SK-N-SH treated with all-trans-retinoic acid at 6 μM for 48 hours (cell line): ENCODE results near the gene GPR152.

ENCODE experiments used
- ATAC-seq: fragments of 200-7000 bp; cut with Tn5 transposase; 3 replicates; pipeline ENCODE4 v1.9.1; 2020; ENCODE audit warnings: mild to moderate bottlenecking, moderate library complexity
- ARNTL ChIP-seq: fragments of 450-650 bp; formaldehyde crosslinking; IDR thresholded peaks from 2 replicates; pipeline ENCODE4 v1.5.0; 2020; ENCODE audit warnings: low read depth, mild to moderate bottlenecking, moderate library complexity, borderline replicate concordance
- BACH2 ChIP-seq: fragments of 250-450 bp; sonication (Bioruptor Pico); IDR thresholded peaks from 2 replicates; pipeline ENCODE4 v1.9.0; 2021; ENCODE audit warnings: mild to moderate bottlenecking, borderline replicate concordance
- CSDC2 ChIP-seq: fragments of 250-450 bp; sonication (Bioruptor Pico); IDR thresholded peaks from 2 replicates; pipeline ENCODE4 v1.5.0; 2020; ENCODE audit warnings: mild to moderate bottlenecking, moderate library complexity
- ESRRG ChIP-seq: fragments of 250-450 bp; sonication (Bioruptor Pico); IDR thresholded peaks from 2 replicates; pipeline ENCODE4 v1.6.1; 2021; ENCODE audit warnings: mild to moderate bottlenecking
- ISL1 ChIP-seq: fragments of 250-450 bp; sonication (Bioruptor Pico); IDR thresholded peaks from 2 replicates; pipeline ENCODE4 v2.1.2; 2022; ENCODE audit warnings: mild to moderate bottlenecking, moderate library complexity
- OSR1 ChIP-seq: fragments of 250-450 bp; sonication (Bioruptor Pico); IDR thresholded peaks from 2 replicates; pipeline ENCODE4 v1.8.0; 2022; ENCODE audit warnings: moderate library complexity, mild to moderate bottlenecking, inconsistent platforms
- PPARA ChIP-seq: fragments of 250-450 bp; sonication (Bioruptor Pico); IDR thresholded peaks from 2 replicates; pipeline ENCODE4 v1.5.0; 2020; ENCODE audit warnings: mild to moderate bottlenecking, borderline replicate concordance
- RARB ChIP-seq: fragments of 250-450 bp; sonication (Bioruptor Pico); IDR thresholded peaks from 2 replicates; pipeline ENCODE4 v1.8.0; 2021; ENCODE audit warnings: mild to moderate bottlenecking, moderate library complexity
- SNAI2 ChIP-seq: fragments of 250-450 bp; sonication (Bioruptor Pico); IDR thresholded peaks from 2 replicates; pipeline ENCODE4 v1.5.0; 2020; ENCODE audit warnings: mild to moderate bottlenecking, moderate library complexity
- TCF4 ChIP-seq: fragments of 250-450 bp; sonication (Bioruptor Pico); IDR thresholded peaks from 2 replicates; pipeline ENCODE4 v1.8.0; 2021; ENCODE audit warnings: mild to moderate bottlenecking, moderate library complexity, borderline replicate concordance
- TOX ChIP-seq: fragments of 250-450 bp; sonication (Bioruptor Pico); IDR thresholded peaks from 2 replicates; pipeline ENCODE4 v1.8.0; 2021; ENCODE audit warnings: mild to moderate bottlenecking, moderate library complexity, borderline replicate concordance
- ZC3H10 ChIP-seq: fragments of 250-450 bp; sonication (Bioruptor Pico); IDR thresholded peaks from 2 replicates; pipeline ENCODE4 v1.5.1; 2021; ENCODE audit warnings: mild to moderate bottlenecking, moderate library complexity
- ZFP3 ChIP-seq: fragments of 250-450 bp; sonication (Bioruptor Pico); IDR thresholded peaks from 2 replicates; pipeline ENCODE4 v1.5.0; 2020; ENCODE audit warnings: mild to moderate bottlenecking, moderate library complexity
- ZFP30 ChIP-seq: fragments of 450-650 bp; formaldehyde crosslinking; IDR thresholded peaks from 2 replicates; pipeline ENCODE4 v1.5.0; 2022; ENCODE audit warnings: mild to moderate bottlenecking, moderate library complexity
- ZNF565 ChIP-seq: fragments of 450-650 bp; formaldehyde crosslinking; conservative IDR thresholded peaks from 2 replicates; pipeline ENCODE4 v1.5.0; 2020; ENCODE audit warnings: low read depth, mild to moderate bottlenecking, moderate library complexity
- ZNF70 ChIP-seq: fragments of 450-650 bp; formaldehyde crosslinking; IDR thresholded peaks from 2 replicates; pipeline ENCODE4 v1.5.0; 2020; ENCODE audit warnings: mild to moderate bottlenecking, moderate library complexity
- ZNF8 ChIP-seq: fragments of 450-650 bp; formaldehyde crosslinking; IDR thresholded peaks from 2 replicates; pipeline ENCODE4 v1.5.0; 2020; ENCODE audit warnings: mild to moderate bottlenecking, moderate library complexity
- TF ChIP-seq, protein P1 (sequence below): fragments of 250-450 bp; sonication (Bioruptor Pico); IDR thresholded peaks from 2 replicates; pipeline ENCODE4 v1.5.1; 2020; ENCODE audit warnings: low read depth, mild to moderate bottlenecking, moderate library complexity
- TF ChIP-seq, protein P2 (sequence below): fragments of 250-450 bp; sonication (Bioruptor Pico); IDR thresholded peaks from 2 replicates; pipeline ENCODE4 v1.8.0; 2020; ENCODE audit warnings: mild to moderate bottlenecking, moderate library complexity, borderline replicate concordance
- TF ChIP-seq, protein P3 (sequence below): fragments of 250-450 bp; sonication (Bioruptor Pico); IDR thresholded peaks from 2 replicates; pipeline ENCODE4 v1.5.1; 2021; ENCODE audit warnings: mild to moderate bottlenecking, moderate library complexity
- TF ChIP-seq, protein P4 (sequence below): fragments of 250-450 bp; sonication (Bioruptor Pico); IDR thresholded peaks from 2 replicates; pipeline ENCODE4 v1.5.0; 2020; ENCODE audit warnings: mild to moderate bottlenecking, moderate library complexity

Gene GPR152

DNA sequence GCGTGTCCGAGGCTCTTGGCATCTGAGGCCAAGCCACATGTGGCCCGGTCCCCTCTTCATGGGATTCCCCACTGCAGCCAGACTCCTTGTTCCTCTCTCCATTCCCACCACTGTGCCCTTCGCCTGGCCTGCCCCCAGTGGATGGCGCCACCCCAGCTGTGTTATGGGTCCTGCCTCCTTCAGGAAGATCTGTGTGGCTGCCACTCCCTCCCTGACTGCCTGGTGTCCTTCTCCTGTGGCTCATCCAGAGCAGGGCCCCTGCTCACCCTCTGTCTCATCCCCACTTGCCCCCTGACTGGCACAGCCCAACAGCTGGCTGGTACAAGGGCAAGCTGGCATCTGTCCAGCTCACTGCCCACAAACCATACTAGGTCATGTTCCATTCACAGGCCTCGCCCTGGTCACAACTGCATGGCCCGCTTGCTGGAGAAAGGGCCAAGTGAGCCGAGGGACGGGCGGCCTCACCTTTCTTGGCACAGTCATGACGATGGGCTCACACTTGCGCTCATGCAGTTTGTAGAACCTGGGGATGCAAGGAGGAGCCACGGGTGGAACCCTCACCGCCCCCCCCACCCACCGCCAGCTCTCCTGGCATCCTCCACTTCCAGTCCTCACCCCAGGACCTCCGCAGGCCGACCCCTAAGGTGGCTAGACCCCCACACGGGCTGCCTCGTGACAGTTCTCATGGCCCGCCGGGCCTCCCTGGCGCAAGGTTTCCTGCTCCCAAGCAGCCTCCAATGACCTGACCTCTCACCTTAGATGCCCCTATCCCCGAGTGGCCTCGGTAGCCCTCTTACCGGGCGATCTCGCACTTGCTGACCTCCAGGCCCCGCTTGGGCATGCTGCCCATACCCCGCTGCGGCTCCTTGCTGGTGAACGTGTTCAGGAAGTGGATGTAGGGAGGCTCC lies 13.0 kb downstream of the GPR152 start:
- TF ChIP-seq SNAI2 (CRISPR knock-in tag) (no peak), OSR1 (CRISPR knock-in tag) (no peak), ZNF8 (CRISPR knock-in tag) (no peak), PPARA (CRISPR knock-in tag) (no peak), RARB (no peak), ARNTL (CRISPR knock-in tag) (no peak), ISL1 (CRISPR knock-in tag) (no peak), ESRRG (CRISPR knock-in tag) (no peak), BACH2 (CRISPR knock-in tag) (no peak), ZFP3 (no peak), ZNF70 (CRISPR knock-in tag) (no peak), ZNF565 (CRISPR knock-in tag) (no peak), TCF4 (no peak)
- TF ChIP-seq, protein P1, sequence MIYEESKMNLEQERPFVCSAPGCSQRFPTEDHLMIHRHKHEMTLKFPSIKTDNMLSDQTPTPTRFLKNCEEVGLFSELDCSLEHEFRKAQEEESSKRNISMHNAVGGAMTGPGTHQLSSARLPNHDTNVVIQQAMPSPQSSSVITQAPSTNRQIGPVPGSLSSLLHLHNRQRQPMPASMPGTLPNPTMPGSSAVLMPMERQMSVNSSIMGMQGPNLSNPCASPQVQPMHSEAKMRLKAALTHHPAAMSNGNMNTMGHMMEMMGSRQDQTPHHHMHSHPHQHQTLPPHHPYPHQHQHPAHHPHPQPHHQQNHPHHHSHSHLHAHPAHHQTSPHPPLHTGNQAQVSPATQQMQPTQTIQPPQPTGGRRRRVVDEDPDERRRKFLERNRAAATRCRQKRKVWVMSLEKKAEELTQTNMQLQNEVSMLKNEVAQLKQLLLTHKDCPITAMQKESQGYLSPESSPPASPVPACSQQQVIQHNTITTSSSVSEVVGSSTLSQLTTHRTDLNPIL (CRISPR knock-in tag): no peak
- TF ChIP-seq, protein P2, sequence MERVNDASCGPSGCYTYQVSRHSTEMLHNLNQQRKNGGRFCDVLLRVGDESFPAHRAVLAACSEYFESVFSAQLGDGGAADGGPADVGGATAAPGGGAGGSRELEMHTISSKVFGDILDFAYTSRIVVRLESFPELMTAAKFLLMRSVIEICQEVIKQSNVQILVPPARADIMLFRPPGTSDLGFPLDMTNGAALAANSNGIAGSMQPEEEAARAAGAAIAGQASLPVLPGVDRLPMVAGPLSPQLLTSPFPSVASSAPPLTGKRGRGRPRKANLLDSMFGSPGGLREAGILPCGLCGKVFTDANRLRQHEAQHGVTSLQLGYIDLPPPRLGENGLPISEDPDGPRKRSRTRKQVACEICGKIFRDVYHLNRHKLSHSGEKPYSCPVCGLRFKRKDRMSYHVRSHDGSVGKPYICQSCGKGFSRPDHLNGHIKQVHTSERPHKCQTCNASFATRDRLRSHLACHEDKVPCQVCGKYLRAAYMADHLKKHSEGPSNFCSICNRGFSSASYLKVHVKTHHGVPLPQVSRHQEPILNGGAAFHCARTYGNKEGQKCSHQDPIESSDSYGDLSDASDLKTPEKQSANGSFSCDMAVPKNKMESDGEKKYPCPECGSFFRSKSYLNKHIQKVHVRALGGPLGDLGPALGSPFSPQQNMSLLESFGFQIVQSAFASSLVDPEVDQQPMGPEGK (CRISPR knock-in tag): no peak
- TF ChIP-seq, protein P3, sequence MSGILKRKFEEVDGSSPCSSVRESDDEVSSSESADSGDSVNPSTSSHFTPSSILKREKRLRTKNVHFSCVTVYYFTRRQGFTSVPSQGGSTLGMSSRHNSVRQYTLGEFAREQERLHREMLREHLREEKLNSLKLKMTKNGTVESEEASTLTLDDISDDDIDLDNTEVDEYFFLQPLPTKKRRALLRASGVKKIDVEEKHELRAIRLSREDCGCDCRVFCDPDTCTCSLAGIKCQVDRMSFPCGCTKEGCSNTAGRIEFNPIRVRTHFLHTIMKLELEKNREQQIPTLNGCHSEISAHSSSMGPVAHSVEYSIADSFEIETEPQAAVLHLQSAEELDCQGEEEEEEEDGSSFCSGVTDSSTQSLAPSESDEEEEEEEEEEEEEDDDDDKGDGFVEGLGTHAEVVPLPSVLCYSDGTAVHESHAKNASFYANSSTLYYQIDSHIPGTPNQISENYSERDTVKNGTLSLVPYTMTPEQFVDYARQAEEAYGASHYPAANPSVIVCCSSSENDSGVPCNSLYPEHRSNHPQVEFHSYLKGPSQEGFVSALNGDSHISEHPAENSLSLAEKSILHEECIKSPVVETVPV: no peak
- TF ChIP-seq, protein P4, sequence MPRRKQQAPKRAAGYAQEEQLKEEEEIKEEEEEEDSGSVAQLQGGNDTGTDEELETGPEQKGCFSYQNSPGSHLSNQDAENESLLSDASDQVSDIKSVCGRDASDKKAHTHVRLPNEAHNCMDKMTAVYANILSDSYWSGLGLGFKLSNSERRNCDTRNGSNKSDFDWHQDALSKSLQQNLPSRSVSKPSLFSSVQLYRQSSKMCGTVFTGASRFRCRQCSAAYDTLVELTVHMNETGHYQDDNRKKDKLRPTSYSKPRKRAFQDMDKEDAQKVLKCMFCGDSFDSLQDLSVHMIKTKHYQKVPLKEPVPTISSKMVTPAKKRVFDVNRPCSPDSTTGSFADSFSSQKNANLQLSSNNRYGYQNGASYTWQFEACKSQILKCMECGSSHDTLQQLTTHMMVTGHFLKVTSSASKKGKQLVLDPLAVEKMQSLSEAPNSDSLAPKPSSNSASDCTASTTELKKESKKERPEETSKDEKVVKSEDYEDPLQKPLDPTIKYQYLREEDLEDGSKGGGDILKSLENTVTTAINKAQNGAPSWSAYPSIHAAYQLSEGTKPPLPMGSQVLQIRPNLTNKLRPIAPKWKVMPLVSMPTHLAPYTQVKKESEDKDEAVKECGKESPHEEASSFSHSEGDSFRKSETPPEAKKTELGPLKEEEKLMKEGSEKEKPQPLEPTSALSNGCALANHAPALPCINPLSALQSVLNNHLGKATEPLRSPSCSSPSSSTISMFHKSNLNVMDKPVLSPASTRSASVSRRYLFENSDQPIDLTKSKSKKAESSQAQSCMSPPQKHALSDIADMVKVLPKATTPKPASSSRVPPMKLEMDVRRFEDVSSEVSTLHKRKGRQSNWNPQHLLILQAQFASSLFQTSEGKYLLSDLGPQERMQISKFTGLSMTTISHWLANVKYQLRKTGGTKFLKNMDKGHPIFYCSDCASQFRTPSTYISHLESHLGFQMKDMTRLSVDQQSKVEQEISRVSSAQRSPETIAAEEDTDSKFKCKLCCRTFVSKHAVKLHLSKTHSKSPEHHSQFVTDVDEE (CRISPR knock-in tag): no peak
- ATAC-seq: peak; percentile 40

DNA sequence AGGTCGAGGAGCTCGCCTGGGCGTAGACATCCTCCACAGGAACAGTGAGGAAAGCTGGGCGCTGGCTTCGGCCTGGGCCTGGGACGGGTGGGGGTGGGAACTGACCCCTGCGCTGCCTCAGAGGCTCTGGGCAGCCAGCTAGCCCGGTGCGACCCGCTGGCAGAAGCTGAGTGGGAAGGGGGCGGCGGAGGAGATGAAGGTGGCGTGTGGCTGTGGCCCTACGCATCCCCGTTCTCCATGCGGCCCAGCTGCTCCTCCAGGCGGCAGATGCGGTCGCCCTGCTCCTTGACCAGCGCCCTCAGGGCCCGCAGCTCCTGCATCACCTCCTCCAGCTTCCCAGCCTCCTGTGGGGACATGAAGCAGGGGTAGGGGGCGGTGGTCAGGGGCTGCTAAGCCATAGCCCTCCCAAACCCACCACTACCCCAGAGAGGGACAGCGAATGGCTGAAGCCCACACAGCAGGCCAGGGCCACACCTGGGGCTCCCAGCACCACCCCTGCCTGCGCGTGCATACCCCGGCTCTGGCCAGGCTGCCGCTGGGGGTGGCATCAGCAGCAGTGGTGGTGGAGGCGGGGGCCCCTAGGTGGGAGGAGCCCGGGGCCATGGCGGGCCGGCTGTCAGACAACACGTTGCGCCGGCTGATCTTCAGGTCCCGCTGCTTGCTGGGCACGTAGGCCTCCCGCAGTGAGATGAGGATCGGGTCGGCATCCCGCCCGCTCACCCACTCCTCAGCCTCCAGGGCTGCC lies 14.2 kb downstream of the GPR152 start:
- ATAC-seq: no peak
- no peak for TF ChIP-seq TCF4
- TF ChIP-seq ZC3H10 (CRISPR knock-in tag): no peak
- TF ChIP-seq ZNF70 (CRISPR knock-in tag): no peak
- TF ChIP-seq ZFP3: no peak
- TF ChIP-seq, protein P2 (CRISPR knock-in tag): no peak
- no peak for TF ChIP-seq TOX (CRISPR knock-in tag)
- TF ChIP-seq RARB: no peak
- TF ChIP-seq, protein P4 (CRISPR knock-in tag): no peak
- TF ChIP-seq ARNTL (CRISPR knock-in tag): no peak
- TF ChIP-seq ZNF8 (CRISPR knock-in tag): no peak
- TF ChIP-seq SNAI2 (CRISPR knock-in tag): no peak
- TF ChIP-seq CSDC2 (CRISPR knock-in tag): no peak
- TF ChIP-seq ZNF565 (CRISPR knock-in tag): no peak
- no peak for TF ChIP-seq ISL1 (CRISPR knock-in tag)
- no peak for TF ChIP-seq ZFP30 (CRISPR knock-in tag)
- TF ChIP-seq, protein P3: no peak
